Dermis blood vessel endothelial cell (primary cell): ENCODE data around the gene ZBTB3. TPM values are rescaled to one million over a fixed set of nuclear protein-coding genes. Genes with fewer than 3 reads are reported as not detected.
"Not testable (repeated sequence)": the region's sequence is repeated elsewhere in the genome, so short reads cannot be mapped to it uniquely, and the experiment has no call there.

Experiments
- DNase-seq: peaks from one replicate; pipeline ENCODE4 v3.0.0; 2010
- total RNA-seq: library from RNA; depleted of rRNA; stranded (reverse); fragments of >200 nt; gene quantifications from 2 replicates; pipeline ENCODE4 v1.2.3, GENCODE V29; 2014

The ZBTB3 gene
- total RNA-seq, result 12.2 and 14.1 TPM in 2 replicates

DNA sequence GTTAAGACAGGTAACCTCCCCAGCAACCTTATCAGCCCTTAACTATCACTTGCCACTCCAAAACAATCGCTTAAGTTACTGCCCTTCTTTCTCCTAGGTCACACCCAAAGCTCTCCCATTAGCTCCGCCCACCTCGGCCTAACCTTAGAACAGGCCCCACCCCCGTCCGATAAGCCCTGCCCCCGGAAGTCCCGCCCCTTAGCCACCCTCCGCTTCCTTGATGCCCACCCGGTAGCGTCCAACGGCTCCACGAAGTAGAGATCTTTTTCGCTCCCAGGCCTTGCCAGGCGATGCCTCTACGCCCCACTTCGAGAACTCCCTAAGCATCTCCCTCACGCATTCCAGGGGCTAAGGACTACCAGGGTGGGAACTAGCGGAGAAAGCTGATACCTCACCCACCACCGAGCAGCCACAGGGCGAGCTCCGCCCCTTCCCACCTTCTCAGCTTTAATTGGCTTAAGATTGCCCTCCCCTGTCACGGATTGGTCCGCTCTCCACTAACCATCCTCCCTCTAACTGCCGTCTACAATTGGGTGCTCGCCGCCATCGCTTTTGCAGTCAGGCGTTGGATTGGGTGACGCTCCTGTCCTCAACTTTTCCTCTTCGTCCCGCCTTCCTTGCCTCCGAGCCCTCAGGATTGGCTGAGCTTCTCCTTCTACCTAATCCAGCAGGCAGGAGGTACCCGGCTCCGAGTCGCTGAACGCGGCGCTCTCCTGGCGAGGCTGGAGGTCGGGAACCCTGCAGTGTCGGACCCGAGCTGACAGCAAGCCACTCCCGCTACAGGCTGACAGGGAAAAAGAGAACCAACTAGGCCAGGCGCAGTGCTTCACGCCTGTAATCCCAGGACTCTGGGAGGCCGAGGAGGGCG is at the start of gene ZBTB3:
Gene ZBTB3 (minus strand): TSS at position 425 of the 868 bp plus-strand sequence. CDS start 496 bp downstream, outside the sequence.
- DNase-seq, result peak; percentile 100

DNA sequence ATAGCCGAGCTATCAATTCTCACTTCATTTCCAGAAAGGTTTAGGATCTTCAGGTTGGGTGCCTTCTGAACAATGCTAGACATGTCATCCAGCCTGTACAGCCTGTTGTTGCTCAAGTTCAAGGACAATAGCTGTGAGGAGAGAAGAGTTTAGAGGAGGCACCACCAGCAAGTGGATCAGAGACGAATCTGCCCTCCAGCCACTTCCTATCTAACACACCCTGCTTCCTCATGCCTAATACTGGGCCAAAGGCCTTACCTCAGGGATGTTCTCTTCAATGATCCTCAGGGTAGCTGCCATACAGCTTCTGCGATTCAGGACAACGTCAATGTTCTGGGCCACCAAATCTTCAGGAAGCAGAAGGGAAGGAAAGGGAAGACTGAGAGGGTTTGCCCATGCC is 47.1 kb upstream of the ZBTB3 start:
- no peak for DNase-seq

GRCh38 chr11:62799486-62799885 is 45.5 kb upstream of the ZBTB3 start:
- no peak for DNase-seq

DNA sequence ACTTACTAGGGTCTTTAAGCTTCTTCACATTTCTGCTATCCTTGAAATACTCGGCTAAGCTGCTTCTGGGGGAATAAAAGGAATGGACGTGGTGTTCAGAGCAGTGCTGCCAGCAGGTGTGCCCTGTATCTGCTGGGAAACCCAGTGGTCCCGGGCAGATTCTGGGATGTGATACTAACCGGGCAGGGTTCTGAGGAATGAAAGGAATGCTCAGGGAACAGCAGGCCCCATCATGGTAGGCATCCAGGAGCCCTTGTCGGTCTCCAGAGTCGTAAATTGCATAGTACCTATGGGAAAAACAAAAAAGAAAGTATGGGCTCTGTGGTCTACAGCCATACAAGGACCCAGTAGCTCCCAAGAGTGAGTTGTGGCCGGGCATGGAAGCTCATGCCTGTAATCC is 42.3 kb upstream of the ZBTB3 start:
- DNase-seq, result no peak

DNA sequence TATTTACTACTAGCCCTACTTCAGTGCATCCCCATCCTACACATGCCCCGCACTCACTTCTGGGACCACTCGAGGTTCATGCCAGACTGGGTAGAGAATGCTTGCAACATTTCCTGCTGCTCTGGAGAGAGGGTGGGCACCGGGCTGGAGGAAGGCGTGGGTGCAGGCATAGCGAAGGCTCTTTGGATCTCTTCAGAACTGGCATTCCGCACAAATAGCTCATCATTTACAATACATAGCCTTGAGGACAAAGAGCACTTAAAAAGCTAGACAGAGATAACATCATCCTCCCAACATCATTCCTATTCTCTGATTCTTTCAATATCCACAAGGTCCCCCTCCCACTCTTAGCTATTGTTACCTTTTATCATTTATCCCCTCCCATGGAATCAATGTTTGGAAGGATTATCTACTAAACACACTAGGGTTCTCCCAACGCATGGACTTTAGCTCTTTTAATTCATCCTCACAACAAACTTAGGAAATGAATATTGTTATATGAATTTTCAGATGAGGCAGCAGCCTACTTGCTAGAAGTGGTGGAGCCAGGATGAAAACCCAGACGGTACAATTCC is 40.3 kb upstream of the ZBTB3 start:
- no peak for DNase-seq

DNA sequence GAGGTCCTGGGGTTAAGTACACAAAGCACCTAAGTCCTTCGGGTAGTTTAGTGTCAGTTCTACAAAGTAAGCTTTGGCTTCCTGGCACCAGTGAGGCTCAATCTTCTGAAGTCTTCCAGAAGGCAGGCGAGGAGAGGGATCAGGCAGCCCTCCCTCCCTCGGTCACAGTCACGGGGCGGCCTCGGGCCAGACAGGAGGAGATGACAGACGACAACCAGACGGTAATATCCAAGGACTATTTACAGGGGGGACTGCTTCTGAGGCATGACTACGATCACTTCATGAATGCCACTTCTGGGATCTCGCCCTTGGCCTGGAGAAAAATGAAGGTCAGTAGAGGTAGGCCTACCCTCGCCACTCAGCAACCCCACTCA is 38.2 kb upstream of the ZBTB3 start:
- DNase-seq, result no peak

- DNase-seq, result peak; percentile 83
Measured at GRCh38 chr11:62791501-62792201, 37.7 kb upstream of the ZBTB3 start, which contains the start of gene TMEM223. Gene TMEM223 (minus strand): TSS chr11:62792006. CDS start chr11:62791994, 12 bp downstream.

- DNase-seq, result no peak
Measured at GRCh38 chr11:62789576-62789975, 35.6 kb upstream of the ZBTB3 start.

- DNase-seq, result no peak
Measured at GRCh38 chr11:62788991-62789390, 35.0 kb upstream of the ZBTB3 start.

DNA sequence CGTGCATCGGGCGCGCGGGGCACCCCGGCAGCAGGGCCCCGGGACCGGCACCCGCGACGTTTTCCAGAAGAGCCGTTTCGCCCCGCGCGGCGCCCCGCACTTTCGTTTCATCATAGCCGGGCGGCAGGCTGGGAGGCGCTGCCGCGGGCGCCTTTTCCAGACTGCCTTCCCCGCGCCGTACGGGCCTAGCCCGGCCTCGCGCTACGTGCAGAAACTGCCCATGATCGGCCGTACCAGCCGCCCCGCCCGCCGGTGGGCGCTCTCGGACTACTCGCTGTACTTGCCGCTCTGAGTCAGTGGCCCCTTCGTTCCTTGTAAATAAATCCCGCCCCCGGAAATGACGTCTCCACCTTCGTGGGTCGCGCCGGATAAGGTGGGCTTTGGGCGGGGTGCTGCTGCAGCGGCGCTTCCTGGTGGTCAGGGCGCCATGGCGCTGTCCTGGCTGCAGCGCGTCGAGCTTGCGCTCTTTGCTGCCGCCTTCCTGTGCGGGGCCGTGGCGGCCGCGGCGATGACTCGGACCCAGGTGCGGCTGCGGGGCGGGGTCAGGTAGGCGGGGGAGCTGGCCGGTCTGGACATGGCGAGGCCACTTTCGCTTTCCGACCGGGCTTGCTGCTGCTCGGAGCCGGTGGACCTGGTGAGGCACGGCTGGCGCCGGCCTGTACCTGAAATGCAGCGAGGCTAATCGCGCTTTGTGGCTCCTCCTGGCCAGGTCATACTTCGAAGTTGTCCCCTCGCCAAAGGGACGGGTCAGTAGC is 33.2 kb upstream of the ZBTB3 start, which contains the start of gene TMEM179B:
Gene TMEM179B (plus strand): TSS at position 398 of the 755 bp plus-strand sequence. CDS start 30 bp downstream, at position 428.
- peak; percentile 99 for DNase-seq

DNA sequence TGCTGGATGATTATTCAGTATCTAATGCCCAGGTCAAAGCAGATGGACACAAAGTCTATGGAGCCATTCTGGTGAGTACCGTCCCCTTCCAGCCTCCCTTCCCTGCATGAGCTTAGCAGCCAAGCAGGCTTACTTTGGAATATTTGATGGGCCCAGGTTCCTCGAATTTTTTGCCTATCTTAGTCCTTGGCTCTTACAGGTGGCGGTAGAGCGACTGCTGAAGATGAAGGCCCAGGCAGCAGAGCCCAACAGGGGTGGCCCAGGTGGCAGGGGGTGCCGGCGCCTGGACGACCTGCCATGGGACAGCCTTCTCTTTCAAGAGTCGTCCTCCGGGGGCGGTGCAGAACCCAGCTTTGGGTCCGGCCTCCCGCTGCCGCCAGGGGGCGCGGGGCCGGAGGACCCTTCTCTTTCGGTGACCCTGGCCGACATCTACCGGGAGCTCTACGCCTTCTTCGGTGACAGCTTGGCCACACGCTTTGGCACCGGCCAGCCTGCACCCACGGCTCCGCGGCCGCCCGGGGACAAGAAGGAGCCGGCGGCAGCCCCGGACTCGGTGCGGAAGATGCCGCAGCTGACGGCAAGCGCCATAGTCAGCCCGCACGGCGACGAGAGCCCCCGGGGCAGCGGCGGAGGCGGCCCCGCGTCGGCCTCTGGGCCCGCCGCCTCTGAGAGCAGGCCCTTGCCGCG is 32.5 kb upstream of the ZBTB3 start:
- peak; percentile 90 for DNase-seq

DNA sequence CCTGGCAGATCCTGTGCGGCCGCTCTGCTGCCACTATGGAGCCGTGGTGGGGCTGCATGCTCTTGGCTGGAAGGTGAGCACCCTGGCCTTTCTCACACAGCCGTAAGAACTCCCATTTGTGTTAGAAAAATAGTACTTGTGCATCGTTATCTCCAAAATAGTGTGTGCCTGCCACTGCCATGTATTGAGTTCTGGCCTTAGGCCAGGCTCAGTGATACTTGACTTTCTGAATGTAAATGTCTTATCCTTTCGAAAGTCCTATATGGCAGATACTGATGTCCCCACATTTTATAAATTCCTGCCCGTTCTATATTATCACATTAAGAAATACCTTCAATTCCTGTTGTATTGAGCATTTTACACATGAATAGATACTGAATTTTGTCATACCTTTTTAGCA is 28.8 kb upstream of the ZBTB3 start:
- DNase-seq, result no peak

GRCh38 chr11:62778441-62778840 is 24.5 kb upstream of the ZBTB3 start:
- no peak for DNase-seq

- no peak for DNase-seq
Measured at GRCh38 chr11:62777389-62777788, 23.4 kb upstream of the ZBTB3 start.

GRCh38 chr11:62775646-62776045 is 21.7 kb upstream of the ZBTB3 start:
- DNase-seq, result no peak

DNA sequence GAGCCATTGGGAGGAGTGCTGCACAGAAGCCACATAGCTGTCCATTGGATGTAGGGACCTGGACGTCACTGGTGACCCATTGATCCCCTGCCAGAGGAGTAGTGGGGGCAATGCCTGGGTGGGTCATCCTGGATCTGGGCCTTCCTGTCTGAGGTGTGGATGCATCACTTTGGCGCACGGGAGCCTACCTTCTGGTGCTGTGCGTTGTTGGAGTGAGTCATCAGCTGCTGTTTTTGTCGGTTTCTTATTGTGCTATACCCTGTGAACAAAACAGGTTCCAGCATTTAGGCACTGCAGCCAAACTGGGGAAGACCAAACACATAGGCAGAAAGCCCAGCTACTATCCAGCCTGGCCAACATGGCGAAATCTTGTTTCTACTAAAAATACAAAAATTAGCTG is 20.4 kb upstream of the ZBTB3 start:
- DNase-seq, result peak; percentile 42

DNA sequence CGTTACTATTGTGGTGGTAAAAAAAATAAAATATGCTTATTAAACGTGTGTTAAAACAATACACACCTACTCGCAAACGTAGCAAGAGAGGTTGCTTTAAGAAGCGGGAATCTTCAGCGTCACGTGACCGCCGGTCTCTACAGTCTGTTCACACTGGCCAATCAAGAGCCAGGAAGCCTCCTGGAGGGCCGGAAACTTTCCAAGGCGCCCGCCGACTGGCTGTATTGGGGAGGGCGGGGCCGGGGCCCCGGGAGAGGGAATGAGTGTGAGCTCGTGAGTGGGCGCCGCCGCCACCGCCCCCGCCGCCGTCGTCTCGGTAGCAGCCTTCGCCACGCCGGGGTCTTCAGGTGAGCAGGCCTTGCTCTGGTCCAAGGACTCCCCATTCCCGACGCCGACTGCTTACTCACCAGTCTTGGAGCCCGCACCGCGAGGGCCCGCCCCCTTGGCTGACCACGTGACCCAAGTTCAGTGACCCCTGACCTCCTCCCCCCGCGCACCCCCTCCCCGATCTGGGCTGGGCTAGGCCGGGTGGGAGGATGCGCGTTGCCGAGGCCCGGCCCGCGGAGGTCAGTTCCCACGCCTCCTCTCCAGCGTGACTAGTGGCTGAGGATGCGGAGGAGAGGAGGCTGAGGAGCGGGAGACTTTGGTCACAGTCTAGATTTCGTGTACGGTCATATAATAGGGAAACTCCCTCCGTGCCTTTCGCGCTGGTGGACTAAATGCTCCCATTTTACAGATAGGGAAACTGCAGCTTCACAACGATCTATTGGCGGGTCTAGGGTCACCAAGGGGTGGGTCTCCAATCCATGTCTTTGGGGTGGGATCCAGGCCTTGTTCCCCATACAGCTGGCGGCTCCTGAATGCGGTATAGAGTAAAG is 17.4 kb upstream of the ZBTB3 start, which contains the start of gene TAF6L:
Gene TAF6L (plus strand): TSS at position 253 of the 878 bp plus-strand sequence. CDS start 4,388 bp downstream, outside the sequence.
- DNase-seq, result peak; percentile 98

DNA sequence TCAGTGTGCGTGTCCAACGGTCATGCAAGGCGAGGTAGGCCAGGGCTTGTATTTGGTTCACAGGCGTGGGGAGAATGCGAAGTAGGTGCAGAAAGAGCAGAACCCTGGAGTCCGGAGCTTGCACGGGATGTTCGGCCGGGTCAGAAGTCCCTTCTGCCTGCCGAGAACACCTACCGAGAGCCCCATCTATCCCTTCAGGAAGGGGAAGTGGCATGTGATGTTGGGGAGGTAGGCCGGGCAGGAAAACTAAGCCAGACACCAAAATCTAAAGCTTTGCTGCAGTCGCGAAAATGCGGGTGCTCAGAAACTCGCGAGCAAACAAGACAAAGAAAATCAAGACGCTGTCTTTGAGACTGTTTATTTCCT is 16.8 kb upstream of the ZBTB3 start:
- DNase-seq, result no peak

DNA sequence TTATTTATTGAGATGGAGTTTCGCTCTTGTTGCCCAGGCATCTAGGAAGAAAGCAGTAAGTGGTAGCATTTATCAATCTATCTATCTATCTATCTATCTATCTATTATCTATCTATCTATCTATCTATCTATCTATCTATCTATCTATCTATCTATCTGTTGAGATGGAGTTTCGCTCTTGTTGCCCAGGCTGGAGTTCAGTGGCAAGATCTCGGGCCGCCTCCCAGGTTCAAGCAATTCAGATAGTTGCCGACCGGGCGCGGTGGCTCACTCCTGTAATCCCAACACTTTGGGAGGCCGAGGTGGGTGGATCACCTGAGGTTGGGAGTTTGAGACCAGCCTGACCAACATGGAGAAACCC is 6.9 kb upstream of the ZBTB3 start:
- DNase-seq, result not testable (repeated sequence)

GRCh38 chr11:62757846-62758788 is 4.2 kb upstream of the ZBTB3 start:
- DNase-seq, result no peak
